ENCODE results near the gene TMIGD2.

- no peak for TF ChIP-seq CTCF (IDR thresholded peaks at IDR 0.05; ENCODE audit: poor library complexity)
- TF ChIP-seq EZH2 (IDR thresholded peaks at IDR 0.05; ENCODE audit: borderline replicate concordance), result no peak
Measured at GRCh38 chr19:4338441-4339355, 36.5 kb upstream of the TMIGD2 start, which contains the start of gene STAP2.
